ENCODE data around the gene CD46.

The CD46 gene

DNA sequence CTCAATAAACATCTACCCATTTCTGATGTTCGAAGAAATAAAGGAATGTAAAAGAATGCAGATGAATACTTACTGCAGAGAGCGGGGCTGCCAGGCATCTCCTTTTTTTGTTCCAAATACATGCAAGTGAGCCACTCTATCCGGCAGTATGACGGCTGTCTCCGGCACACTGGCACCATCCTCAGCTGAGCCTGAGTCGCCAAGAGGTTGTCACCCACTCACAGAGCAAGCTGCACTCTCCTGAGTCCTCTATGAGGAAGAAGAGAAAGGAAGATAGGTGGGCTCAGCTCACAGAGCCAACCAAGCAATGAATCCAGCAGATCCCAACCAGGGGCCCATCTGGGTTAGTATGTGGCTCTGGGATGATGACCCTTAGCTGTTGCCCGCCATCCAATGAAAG lies 65.3 kb downstream of the CD46 start:
- no peak for DNase-seq

DNA sequence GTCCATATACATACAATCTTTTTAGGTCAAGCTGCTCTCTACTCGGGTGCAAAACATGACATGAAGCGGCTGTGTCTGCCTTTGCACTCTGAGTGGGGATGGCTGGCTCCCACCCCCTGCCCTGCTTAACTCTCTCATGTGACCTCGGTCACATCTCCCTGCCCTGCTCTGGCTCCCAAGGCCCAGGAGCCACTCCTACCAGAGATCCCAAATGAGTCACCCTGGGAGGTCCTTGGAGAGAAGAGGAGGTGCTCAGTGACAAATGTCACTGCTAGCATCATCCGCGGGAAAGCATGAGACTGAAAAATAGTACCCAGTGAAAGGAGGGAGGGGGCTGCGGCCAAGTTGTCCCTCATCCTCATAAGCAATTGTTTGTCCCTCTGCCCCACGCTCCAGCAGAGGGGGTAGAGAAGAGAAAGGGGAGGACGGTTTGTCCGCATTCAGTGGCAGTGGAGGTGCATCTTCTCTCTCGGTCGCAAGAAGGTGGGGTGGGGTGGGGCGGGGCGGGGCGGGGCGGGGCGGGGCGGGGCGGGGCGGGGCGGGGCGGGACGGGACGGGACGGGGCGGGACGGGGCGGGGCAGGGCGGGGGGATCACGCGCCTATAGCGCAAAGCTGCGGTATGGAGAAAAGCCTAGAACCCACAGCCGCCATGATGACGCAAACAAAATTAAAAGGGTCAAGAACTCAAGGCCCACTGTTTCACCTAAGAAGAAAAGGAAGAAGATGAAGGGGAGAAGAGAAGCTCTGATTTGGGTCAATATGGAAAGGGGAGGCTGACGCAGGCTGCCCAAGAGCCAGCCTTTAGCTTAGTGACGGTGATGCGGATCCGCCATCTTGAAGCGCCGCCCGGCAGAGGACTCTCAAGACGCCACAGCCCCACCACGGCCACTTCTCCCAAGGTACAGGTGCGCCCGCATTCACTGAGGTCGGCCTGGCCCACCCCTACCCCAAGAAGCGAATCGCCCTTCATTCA lies 66.2 kb downstream of the CD46 start:
- no peak for DNase-seq

DNA sequence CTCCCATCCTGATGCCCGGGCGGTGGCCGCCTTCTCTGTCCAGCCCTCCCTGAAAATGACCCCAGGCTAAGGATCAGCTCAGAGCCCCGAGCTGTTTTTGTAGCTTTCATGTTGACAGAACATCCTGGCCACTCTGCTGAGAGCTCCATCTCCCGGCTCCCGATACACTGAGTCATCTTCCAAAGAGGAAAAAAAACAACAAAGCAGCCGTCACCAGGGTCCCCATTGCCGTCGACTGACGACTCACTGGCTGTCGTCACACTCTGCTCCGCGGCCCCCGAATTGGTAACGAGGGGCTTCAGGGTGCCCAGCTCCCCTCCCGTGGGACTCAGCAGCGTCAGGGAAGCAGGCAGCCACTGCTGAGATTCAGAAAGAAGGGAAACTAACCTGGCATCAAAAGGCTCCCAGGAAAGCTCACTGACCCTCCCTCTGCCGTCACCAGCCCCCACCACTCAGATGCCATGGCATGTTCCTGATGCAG lies 67.2 kb downstream of the CD46 start:
- no peak for DNase-seq

DNA sequence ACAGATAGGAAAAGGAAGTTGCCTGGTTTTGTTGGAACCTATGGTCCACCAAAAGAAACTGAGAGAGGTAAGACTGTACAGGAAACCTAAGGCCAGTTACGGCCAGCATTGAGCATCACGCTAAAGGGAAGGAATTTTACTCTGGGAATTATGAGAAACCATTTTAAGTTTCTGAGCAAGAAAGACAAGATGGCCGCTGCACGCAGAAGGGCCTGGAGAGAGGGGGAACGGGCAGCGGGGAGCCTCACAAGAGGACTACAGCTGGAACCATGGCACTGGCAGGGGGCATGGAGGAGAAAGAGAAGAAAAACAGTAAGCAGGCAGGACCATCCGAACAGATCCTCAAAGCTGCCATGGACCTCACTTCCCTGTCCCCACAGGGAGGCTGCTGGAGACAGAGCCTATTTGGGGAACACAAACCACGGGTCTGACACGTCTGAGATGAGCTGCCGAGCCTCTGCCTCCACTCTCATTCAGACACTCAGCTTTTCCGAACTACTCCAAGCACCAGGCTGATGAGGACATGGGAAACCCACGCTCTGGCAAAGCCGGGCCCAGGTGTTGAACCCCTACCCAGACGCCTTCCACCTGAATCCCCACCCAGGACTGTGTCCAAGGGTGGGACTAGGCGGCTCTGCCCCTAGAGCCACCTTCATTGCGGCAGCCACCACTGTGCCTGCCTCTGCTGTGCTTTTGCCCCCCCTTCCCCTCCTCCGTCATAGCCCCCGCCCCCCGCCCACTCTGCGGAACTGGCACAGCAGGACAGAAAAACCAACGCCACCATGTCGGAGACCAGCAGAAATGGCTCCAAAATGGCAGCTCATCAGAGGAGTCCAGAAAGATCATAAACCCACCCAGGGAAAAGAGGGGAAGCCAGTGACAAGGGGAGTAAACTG lies 69.0 kb downstream of the CD46 start:
- no peak for DNase-seq

DNA sequence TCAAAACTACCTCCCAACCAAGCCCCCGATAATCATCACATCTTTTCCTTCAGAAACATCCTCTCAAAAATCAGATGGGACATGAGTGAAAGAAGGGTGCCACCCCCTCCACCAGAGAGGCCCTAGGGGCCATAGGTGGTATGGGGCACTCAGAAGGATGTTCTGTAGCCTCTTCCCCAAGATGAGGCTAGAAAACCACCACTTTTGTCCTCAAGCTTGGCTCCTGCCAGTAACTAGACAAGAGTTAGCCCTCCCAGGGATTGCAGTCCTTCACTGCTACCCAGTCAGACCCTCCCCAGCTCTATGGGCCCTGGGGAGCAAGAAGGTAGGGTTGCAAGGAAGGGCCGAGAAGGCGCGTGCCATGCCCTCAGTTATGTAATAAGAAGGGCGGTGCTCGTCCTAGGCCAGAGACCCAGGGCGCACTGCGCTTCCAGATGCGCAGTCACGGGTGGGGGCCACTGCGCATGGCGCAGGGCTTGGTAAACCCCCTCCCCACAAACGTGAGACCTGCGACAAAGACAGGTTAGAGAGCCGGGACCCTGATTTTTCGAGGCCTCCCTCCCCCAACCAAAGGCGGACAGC lies 69.7 kb downstream of the CD46 start:
- no peak for DNase-seq

DNA sequence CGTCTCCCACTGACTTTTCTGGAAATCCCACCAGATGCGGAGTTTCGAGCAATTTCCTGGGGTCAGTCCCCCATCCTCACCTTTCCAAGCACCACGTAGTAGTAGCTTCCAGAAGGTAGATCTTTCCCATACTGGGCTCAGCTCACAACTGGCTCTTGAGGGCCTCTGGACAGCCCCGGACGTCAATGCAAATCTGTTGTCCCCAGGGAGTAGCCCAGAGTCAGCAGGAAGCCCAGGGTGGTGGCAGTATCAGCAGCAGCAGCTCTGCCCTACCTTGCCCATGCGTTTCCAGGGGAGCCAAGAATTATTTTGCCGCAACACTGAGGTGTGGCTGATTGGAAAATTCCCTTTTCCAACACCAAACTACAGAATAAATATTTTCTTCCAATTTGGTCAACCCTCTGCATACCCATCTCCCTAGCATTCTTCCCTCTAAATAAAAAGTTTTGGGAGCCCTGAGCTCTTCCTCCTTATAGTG lies 70.3 kb downstream of the CD46 start:
- no peak for DNase-seq

DNA sequence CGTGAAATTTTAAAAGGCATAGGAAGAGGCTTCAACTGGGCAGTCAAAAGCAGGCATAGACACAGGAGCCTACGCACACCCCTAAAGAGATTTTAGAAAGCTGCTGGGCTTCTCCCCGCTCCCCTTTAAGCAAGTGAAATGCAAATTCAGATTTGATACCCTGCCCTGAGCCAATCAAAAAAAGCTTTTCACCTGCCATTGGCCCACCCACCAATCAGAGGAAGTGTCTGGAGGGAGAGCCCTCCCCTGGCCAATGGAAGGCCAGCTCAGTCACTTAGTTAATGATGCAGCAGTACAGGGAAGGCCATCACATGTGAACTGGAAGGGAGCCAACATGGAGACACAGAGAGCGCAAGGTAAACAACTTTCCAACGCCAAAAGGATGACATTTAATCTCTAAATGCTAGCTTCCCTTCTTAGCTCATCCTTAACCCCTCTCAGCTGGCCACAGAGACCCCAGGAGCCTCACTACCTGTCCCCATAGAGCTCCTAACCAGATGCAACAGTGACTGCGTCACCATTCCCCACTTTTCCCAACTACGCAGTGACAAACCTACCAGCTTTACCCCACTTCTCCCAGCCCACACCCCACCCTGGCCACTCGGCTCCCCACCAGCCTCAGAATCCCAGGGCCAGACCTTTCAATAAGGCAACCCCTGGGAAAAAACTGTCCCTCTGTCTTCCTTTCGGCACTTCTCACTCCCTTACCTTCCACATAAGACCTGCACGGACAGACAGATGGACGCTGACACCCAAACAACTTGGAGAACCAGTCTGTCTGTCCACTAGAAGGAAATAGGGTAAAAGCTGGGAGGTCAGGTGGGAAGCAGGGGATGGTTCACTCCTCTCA lies 71.0 kb downstream of the CD46 start:
- no peak for DNase-seq

DNA sequence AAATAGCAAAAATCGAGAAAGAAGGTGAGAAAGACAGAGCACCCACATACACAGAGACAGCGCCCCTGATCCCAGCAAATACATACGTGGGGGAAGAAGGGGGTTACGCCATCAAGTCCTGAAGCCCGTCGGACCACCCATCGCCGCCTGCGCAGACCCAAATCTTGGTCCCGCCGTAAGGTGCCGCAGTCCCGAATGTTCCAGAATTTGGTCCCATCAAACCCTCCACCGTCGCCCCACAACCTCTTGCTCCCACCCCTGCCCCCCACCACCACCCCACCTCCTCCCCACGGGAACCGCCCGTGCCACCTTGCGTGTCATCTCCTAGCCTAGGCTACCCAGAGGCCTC lies 71.7 kb downstream of the CD46 start:
- no peak for DNase-seq

DNA sequence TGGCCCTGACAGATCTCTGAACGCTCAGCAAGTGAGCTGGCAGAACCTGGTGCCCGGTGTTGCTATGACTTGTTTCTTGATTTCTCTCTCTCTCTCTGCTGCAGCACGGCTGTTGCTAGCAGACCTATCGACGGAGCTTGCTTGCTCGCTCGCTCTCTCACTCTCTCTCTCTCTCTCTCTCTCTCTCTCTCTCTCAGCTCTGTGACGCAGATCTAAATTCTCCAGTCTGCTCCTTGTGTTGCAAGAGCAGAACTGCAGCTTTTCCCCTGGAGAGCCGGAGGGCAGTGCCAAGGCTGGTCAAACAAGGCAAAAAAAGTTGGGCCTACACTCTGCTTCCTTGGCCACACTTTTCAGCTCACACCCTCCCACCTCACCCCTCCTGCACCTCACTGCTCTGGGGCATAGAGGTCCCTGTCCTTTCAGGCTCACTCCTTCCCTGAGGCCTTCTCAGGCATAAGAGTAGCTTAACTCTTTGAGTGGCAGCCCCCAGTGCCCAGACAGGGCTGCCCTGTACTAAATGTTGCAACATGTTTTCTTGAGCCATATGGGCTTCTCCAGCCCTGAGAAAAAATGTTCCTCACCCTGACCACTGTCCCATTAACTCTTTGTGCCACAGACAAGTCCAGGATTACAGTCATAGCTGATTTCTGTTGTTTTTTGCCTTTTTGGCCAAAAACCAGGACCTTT lies 72.2 kb downstream of the CD46 start:
- DNase-seq: peak; percentile 84 to 85

DNA sequence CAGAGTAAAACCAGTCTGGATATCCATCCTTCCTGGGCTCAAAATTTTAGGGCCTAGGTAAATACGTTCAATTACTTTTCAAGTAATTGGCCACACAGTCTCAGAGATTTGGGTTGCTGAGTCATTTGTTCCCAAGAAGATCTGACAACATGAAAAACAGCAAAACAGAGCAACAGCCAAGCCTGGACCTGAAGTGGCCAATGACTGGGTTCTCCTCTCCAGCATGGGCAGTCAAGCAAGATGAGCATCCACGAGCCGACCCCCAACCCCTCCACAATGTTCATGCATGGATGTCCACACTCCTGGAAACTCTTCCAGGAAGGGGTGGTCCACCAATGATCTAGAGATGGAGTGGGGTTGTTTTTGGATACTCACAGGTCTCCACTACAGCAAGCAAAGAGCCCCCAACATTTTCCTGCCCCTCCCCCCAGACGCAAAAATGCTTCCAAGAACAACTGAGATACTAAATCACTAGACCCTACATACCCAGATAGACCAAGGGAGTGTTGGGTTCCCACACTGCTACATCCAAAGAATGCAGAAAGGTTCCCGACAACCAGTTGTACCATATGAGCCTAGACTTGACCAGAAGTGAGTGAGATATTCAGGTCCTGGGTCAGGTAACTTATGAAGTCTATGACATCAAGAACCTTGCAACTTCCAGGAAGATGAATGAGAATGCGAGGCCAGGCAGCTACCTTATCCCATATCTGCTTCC lies 73.0 kb downstream of the CD46 start:
- DNase-seq: no peak

DNA sequence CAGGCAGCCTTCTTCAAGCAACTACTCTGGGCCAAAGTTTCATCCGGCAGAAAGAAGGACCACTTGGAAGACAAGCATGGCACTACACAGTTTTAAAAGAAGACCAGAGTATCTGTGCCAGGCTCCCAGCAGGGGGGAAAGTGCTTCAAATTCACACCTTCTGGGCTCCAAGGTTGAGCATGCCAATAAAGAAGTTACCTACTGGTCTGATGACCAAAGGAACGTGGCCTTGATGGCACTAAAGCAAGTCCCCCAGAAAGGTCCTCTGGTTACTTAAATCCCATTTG lies 73.5 kb downstream of the CD46 start:
- no peak for DNase-seq

DNA sequence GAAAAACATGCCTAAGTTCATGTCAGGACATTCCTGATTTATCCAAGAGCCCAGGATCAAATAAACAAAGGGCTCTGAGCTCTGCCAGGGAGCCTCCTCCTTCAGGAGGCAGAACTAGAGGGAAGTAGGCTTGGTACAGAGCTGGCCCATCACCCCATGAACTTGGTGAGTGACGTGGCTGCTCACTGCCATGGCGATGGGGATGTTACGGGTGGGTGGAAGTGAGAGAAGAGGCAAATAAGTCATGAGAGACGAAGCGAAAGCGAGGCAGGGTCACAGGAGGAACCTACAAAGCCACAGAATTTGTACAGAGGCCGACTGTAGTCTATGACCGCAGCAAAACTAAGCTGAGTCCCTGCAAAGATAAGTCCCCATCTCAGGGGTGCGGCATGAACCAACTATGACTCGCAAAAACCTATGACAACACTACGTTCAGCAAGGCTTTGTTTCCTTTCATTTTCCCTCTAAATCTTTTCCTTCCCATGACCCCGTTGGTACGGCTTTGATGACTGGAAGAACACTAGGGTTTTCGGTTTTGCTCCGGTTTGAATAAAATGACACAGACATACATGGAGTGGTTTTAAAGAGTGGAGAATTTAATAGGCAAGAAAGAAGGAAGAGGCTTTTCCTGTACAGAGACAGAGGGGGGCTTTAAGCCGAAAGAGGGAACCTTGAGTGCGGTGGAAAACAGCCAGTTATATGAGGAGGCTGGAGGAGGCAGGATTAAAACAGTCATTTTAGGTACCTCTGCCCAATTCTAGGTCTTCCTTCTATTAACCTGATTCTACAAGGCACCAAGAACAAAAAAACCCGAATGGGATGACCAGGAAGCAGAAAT lies 74.1 kb downstream of the CD46 start:
- peak; percentile 77 to 86 for DNase-seq

DNA sequence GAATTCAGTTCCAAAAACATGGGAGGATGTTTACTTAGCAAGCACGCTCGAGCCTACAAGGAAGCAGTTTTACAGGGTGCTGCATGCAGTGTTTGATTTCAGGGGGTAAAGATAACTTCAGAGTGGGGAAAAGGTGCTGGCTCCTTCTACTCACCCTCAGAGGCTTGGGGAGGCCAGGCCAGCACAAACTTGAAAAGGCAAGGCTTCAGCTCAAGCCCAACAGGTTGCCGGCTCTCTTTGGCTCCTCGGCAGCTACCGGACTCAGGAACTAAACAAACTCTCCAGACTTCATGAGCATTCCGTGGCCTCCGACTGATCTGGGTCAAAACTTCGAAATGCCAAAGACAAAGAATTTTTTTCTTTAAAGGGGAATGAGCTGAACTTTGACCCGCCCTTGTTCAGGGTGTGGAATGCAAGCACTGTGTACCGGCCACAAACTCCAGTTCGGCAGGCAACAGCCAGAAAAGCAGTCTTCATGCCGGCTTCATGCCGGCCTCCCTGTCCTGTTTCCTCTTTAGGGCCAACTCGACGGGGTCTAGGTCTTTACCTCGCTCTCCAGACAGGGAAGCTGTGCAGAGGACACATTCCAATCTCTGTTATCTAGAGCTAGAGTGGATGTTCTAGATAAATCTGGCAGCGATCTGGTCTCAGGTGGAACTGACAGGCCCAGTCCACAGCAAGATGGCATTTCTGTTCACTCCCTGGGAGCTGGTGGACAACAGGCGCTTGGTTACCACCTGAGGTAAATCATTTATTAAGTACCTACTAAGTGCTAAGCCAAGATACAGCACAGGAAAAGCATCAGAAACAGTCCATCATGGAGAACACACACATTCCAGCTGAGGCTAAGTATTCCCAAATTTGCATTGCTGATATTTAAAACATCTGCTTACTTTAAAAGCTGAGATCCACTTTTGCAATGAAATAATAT lies 75.0 kb downstream of the CD46 start:
- no peak for DNase-seq

DNA sequence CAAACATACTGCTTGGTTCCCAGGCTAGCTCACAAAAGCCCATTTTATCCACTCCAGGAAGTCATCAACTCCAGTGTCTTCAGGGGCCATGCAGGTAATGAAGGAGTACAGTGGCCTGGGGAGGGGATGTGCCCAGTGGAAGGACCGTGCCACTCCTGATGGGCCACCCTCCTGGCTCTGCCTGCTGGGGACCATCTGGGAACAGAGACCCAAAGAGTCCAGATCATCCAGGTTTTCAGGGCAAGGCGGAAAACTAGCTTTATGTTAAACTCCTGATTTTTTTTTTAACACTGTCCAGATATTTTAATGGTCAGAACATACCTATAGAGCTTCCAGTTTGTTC lies 75.6 kb downstream of the CD46 start:
- DNase-seq: no peak

DNA sequence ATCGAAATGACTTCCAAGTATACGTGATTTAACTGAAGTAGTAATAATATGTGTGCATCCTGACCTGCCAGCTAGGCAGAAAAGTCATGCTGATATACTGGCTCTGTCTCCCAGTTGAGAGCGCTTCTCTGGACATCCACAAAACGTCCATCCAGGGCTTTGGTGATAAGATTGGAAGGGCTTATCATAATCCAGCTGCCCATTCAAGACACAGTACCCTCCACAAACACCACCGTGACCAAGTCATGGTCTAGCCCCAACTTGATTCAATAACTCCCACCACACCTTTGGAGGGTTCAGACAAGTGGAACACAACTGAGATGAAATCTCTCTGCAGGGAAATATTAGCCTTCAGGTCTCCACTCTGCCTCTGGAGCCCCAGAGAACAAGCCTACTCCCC lies 76.2 kb downstream of the CD46 start:
- DNase-seq: no peak

DNA sequence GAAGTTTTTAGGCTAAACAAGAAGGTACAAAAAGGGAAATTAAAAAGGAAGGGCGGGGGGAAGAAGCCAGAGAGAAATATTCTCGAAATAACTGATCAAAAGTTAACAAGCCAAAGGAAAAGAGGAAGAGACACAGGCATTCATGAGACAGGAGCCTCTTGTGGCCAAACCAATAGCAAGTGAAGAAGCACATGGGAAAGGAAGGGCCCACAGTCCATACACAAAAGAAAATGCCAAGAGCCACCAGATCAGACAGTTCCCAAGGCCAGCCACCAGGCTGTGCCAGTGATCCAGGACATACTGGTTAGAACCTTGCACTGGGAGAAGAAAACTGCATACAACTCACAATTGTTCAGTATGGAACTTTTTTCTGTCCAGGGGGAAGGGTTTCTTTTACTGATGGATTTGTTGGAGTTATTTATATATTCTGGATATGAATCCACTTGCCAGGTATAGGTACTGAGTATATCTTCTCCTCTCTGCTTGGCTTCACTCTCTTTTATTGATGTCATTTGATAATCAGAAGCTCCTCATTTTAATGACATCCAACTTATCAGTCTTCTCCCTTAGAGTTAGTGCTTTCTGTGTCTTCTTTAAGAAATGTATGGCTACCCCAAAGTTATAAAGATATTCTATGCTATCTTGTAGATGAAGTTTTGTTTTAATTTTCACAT lies 76.8 kb downstream of the CD46 start:
- DNase-seq: peak; percentile 99 to 100

DNA sequence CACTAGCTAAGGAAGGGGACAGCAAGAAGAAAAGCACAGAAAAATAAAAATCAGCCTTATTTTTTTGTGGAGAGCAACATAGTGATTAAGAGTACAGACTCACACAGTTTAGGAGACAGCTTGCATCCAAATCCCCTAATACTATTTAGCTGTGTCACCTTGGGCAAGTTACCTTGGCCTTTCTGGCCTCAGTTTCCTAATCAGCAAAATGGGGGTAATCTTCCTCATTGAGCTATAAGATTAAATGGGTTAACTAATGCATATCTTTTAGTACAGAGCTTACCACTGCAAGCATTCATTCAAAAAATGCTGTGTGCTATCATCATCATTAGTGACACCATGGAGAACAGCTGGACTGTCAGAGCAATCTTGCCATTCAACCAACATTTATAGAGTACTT lies 77.7 kb downstream of the CD46 start:
- no peak for DNase-seq

DNA sequence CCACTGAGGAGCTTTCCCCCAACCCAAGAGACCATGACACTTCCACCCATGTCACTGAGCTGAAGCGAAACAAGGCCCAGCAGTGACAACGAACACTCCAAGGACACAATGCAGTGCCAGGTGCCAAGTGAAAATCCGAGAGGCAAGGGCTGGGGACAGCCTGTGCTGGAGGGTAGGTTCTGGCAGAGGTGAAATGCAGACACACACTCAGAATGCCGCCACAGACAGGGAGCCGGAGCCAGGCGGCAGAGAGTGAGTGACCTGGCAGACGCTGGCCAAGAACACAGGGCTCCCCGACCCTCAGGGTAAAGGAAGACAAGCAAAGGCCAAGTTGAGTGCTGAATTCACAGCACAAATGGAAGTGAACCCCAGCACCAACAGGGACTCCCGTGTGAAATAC lies 78.9 kb downstream of the CD46 start:
- no peak for DNase-seq
